ENCODE measurements around the gene CPTP. TPM values are rescaled to one million over a fixed set of nuclear protein-coding genes. Genes with fewer than 3 reads are reported as not detected.

The CPTP gene
- total and polyA plus RNA-seq, 2 donors (not counting 1 experiment from before 2014, with no cell fraction given): 17.1 to 18.8 TPM

DNA sequence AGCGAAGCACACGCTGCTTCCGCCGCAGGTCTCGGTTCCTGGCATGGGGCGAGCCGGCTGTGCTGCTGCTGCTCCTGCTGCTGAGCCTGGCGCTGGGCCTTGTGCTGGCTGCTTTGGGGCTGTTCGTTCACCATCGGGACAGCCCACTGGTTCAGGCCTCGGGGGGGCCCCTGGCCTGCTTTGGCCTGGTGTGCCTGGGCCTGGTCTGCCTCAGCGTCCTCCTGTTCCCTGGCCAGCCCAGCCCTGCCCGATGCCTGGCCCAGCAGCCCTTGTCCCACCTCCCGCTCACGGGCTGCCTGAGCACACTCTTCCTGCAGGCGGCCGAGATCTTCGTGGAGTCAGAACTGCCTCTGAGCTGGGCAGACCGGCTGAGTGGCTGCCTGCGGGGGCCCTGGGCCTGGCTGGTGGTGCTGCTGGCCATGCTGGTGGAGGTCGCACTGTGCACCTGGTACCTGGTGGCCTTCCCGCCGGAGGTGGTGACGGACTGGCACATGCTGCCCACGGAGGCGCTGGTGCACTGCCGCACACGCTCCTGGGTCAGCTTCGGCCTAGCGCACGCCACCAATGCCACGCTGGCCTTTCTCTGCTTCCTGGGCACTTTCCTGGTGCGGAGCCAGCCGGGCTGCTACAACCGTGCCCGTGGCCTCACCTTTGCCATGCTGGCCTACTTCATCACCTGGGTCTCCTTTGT, 9.1 kb downstream of the CPTP start:
- Histone ChIP-seq H3K36me3 (replicated peaks in 1 of 2; ENCODE audit: control extremely low read depth in 1 of 2, control insufficient read depth in 1 of 2, extremely low read depth in 1 of 2, insufficient read depth in 2 of 2, low read length in 1 of 2) (peaks cover 0 to 5% of the 10 kb centered on the region in 2 experiments), H3K4me3 (ENCODE audit: control extremely low read depth in 1 of 5, extremely low read depth in 1 of 5, insufficient read depth in 1 of 5, low read depth in 2 of 5, low read length in 4 of 5) (no peak overlapping the region), H3K27ac (ENCODE audit: low read length in 2 of 2) (no peak overlapping the region), H2AFZ (ENCODE audit: insufficient read depth, low read depth, low read length, poor library complexity, severe bottlenecking) (no peak overlapping the region), H3K9me3 (ENCODE audit: control extremely low read depth in 1 of 3, control insufficient read depth in 2 of 3, insufficient read depth in 1 of 3, low read length in 2 of 3) (peaks cover 0 to 16% (median 0%) of the 10 kb centered on the region in 3 donors), H4K20me1 (ENCODE audit: control insufficient read depth, insufficient read depth, low read length, poor library complexity, severe bottlenecking) (no peaks in the 10 kb centered on the region), H3K4me1 (ENCODE audit: control insufficient read depth in 2 of 2, insufficient read depth in 2 of 2, low read length in 2 of 2) (peaks cover 0 to 16% of the 10 kb centered on the region in 2 donors), H3K79me2 (ENCODE audit: control insufficient read depth, insufficient read depth, low read length) (no peaks in the 10 kb centered on the region), H3K9ac (ENCODE audit: low read length) (no peak overlapping the region), H3K27me3 (replicated peaks in 1 of 4; ENCODE audit: control extremely low read depth in 1 of 4, control insufficient read depth in 3 of 4, insufficient read depth in 4 of 4, low read length in 3 of 4) (no peaks in the 10 kb centered on the region), H3K4me2 (replicated peaks; ENCODE audit: low read depth, low read length, poor library complexity, severe bottlenecking) (no peak overlapping the region)
- ATAC-seq (ENCODE audit: low read depth): no peak
- Mint-ChIP-seq H3K4me3 (no peak overlapping the region), H3K9me3 (ENCODE audit: insufficient read depth) (no peaks in the 10 kb centered on the region), H3K27me3 (no peaks in the 10 kb centered on the region), H3K4me1 (peaks cover 7% of the 10 kb centered on the region), H3K27ac (no peak overlapping the region)
- DNase-seq: no peak
- 96% methylated on average over 36 of the region's 36 CpGs for WGBS (ENCODE audit: insufficient coverage)
- ChIA-PET CTCF (no interaction called here), POLR2A (no interaction called here)
- intact Hi-C loops (cut with micrococcal nuclease): no loop called here
- TF ChIP-seq CTCF (IDR thresholded peaks at IDR 0.05) (no peak), EZH2 (IDR thresholded peaks at IDR 0.05; ENCODE audit: borderline replicate concordance, insufficient read depth, low read depth, low read length, poor library complexity, severe bottlenecking) (no peak)

DNA sequence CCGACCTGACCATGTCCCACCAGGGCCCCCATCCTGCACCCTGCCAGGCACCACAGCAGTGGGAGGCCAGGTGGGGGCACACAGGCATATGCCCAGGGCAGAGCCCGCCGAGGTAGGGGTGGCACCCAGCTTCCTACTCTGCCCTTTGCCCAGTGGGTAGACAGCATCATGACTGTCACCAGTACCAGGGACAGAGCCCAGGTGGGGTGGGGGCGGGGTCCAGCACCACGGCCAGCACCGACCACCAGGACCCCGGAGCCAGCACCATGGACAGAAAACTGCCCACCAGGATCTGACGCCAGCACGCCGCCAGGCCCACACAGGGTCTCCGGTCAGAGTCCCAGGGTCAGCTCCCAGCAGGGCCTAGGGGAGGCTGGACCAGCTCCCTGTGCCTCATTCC, 10.2 kb downstream of the CPTP start:
- no peak for ATAC-seq (ENCODE audit: low read depth)
- Mint-ChIP-seq H3K4me3 (no peak overlapping the region), H3K4me1 (peaks cover 6% of the 10 kb centered on the region), H3K27me3 (no peaks in the 10 kb centered on the region), H3K9me3 (ENCODE audit: insufficient read depth) (no peaks in the 10 kb centered on the region), H3K27ac (no peak overlapping the region)
- no peak overlapping the region for H3K9ac ChIP-seq (ENCODE audit: low read length)
- 90% methylated on average over 11 of the region's 11 CpGs for WGBS (ENCODE audit: insufficient coverage)
- H2AFZ ChIP-seq (ENCODE audit: insufficient read depth, low read depth, low read length, poor library complexity, severe bottlenecking): no peak overlapping the region
- TF ChIP-seq CTCF (IDR thresholded peaks at IDR 0.05) (no peak), EZH2 (IDR thresholded peaks at IDR 0.05; ENCODE audit: borderline replicate concordance, insufficient read depth, low read depth, low read length, poor library complexity, severe bottlenecking) (no peak)
- intact Hi-C loops (cut with micrococcal nuclease): no loop called here
- no peaks in the 10 kb centered on the region for H4K20me1 ChIP-seq (ENCODE audit: control insufficient read depth, insufficient read depth, low read length, poor library complexity, severe bottlenecking)
- H3K27me3 ChIP-seq (replicated peaks in 1 of 4; ENCODE audit: control extremely low read depth in 1 of 4, control insufficient read depth in 3 of 4, insufficient read depth in 4 of 4, low read length in 3 of 4): no peaks in the 10 kb centered on the region
- H3K36me3 ChIP-seq (replicated peaks in 1 of 2; ENCODE audit: control extremely low read depth in 1 of 2, control insufficient read depth in 1 of 2, extremely low read depth in 1 of 2, insufficient read depth in 2 of 2, low read length in 1 of 2): peaks cover 0 to 9% of the 10 kb centered on the region in 2 experiments
- H3K27ac ChIP-seq (ENCODE audit: low read length in 2 of 2): no peak overlapping the region
- DNase-seq: no peak
- CTCF ChIA-PET: no interaction called here
- H3K4me2 ChIP-seq (replicated peaks; ENCODE audit: low read depth, low read length, poor library complexity, severe bottlenecking): no peak overlapping the region
- H3K79me2 ChIP-seq (ENCODE audit: control insufficient read depth, insufficient read depth, low read length): no peaks in the 10 kb centered on the region
- H3K4me3 ChIP-seq (ENCODE audit: control extremely low read depth in 1 of 5, extremely low read depth in 1 of 5, insufficient read depth in 1 of 5, low read depth in 2 of 5, low read length in 4 of 5): no peak overlapping the region
- H3K9me3 ChIP-seq (ENCODE audit: control extremely low read depth in 1 of 3, control insufficient read depth in 2 of 3, insufficient read depth in 1 of 3, low read length in 2 of 3): peaks cover 0 to 13% (median 0%) of the 10 kb centered on the region in 3 donors
- peaks cover 0 to 16% of the 10 kb centered on the region in 2 donors for H3K4me1 ChIP-seq (ENCODE audit: control insufficient read depth in 2 of 2, insufficient read depth in 2 of 2, low read length in 2 of 2)
- POLR2A ChIA-PET: no interaction called here
